Activated CD4-positive, alpha-beta T cell treated with anti-CD3 and anti-CD28 coated beads, Interleukin-2, amount 10 ng/mL, durations not matched to agents 7 days and 5 days (primary cell): ENCODE measurements around the gene JOSD2. TPM values are rescaled to one million over a fixed set of nuclear protein-coding genes. Genes with fewer than 3 reads are reported as not detected.

ENCODE experiments used
- CTCF ChIA-PET: fragments of 350-600 bp; sonication (Branson Sonifier 250); formaldehyde crosslinking; loops from one replicate; lab custom pipeline; 2021; ENCODE audit warnings: antibody characterized with exemption; lab: Charles Lee
- POLR2A ChIA-PET: fragments of 350-600 bp; sonication (Branson Sonifier 250); formaldehyde crosslinking; loops from one replicate; lab custom pipeline; 2021; ENCODE audit warnings: antibody characterized with exemption; lab: Charles Lee
- DNase-seq: peaks from one replicate; pipeline ENCODE4 v3.0.0-alpha.2; 2020
- H3K27ac Mint-ChIP-seq: one replicate; pipeline ENCODE4 v1.8.0; 2021; ENCODE audit warnings: mild to moderate bottlenecking, moderate library complexity, mixed read lengths
- H3K27me3 Mint-ChIP-seq: one replicate; pipeline ENCODE4 v1.8.0; 2021; ENCODE audit warnings: mixed read lengths
- H3K36me3 Mint-ChIP-seq: one replicate; pipeline ENCODE4 v1.8.0; 2021; ENCODE audit warnings: low read depth, mixed read lengths
- H3K4me1 Mint-ChIP-seq: one replicate; pipeline ENCODE4 v1.8.0; 2021; ENCODE audit warnings: mixed read lengths
- H3K4me3 Mint-ChIP-seq: one replicate; pipeline ENCODE4 v1.8.0; 2021; ENCODE audit warnings: mild to moderate bottlenecking, moderate library complexity, mixed read lengths
- H3K9me3 Mint-ChIP-seq: one replicate; pipeline ENCODE4 v1.8.0; 2021; ENCODE audit warnings: mixed read lengths
- total RNA-seq, 2 experiments: library from RNA; stranded (reverse); gene quantifications; one replicate each; pipeline ENCODE4 v1.2.3, GENCODE V29; 2021

The JOSD2 gene
- total RNA-seq, 2 experiments from 2014 or later: 35.7 to 42.0 TPM

DNA sequence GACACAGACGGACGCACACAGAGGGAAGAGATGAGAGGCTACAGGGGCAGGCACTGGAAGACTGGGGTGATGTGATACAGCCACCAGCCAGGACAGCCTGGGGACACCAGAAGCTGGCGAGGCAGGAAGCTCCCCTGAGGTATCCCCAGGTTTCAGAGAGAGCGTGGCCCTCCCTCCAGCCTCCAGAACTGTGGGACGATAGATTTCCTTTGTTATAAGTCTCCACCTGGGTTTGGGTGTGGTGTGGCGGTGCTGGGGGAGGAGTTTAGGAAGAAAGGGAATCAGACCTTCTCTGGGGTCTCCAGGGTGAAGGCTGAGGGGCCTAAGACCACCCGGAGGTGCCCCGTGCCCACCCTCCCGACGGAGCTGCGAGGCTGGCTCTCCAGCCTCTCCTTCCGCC lies 5.5 kb upstream of the JOSD2 start:
- CTCF ChIA-PET: no interaction called here

DNA sequence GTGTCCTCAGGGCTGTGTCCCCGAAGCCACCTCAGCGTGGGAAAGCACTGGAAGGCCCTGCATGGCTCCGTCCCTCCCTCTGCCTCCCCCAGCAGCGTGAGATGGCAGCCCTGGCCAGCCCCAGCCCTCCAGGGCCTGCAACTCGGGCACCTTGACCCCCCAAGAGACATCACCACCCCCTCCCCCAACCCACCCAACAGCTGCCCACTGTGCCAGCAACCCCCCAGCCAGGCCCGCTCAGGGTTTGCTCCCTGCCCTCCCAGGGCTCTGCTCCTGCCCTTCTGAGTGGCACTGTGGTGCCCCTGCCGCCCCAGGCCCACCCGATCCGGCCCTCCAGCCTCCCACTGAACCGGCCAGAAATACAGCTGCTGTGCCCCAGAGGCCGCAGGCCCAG lies 4.2 kb upstream of the JOSD2 start:
- peaks cover 2% of the 10 kb centered on the region for H3K27me3 Mint-ChIP-seq
- CTCF ChIA-PET: no interaction called here
- POLR2A ChIA-PET: no interaction called here
- H3K4me1 Mint-ChIP-seq: peaks cover 13% of the 10 kb centered on the region
- no peak for DNase-seq
- H3K4me3 Mint-ChIP-seq: no peak overlapping the region
- H3K27ac Mint-ChIP-seq: no peak overlapping the region
- no peaks in the 10 kb centered on the region for H3K9me3 Mint-ChIP-seq
- H3K36me3 Mint-ChIP-seq: peaks cover 3% of the 10 kb centered on the region

More for the DNA sequence above, 5.5 kb upstream of the JOSD2 start:
- H3K4me3 Mint-ChIP-seq: no peak overlapping the region
- POLR2A ChIA-PET: no interaction called here
- H3K9me3 Mint-ChIP-seq: no peaks in the 10 kb centered on the region
- no peaks in the 10 kb centered on the region for H3K36me3 Mint-ChIP-seq
- H3K27me3 Mint-ChIP-seq: peaks cover 2% of the 10 kb centered on the region
- H3K27ac Mint-ChIP-seq: no peak overlapping the region
- DNase-seq: no peak
- H3K4me1 Mint-ChIP-seq: peaks cover 4% of the 10 kb centered on the region

DNA sequence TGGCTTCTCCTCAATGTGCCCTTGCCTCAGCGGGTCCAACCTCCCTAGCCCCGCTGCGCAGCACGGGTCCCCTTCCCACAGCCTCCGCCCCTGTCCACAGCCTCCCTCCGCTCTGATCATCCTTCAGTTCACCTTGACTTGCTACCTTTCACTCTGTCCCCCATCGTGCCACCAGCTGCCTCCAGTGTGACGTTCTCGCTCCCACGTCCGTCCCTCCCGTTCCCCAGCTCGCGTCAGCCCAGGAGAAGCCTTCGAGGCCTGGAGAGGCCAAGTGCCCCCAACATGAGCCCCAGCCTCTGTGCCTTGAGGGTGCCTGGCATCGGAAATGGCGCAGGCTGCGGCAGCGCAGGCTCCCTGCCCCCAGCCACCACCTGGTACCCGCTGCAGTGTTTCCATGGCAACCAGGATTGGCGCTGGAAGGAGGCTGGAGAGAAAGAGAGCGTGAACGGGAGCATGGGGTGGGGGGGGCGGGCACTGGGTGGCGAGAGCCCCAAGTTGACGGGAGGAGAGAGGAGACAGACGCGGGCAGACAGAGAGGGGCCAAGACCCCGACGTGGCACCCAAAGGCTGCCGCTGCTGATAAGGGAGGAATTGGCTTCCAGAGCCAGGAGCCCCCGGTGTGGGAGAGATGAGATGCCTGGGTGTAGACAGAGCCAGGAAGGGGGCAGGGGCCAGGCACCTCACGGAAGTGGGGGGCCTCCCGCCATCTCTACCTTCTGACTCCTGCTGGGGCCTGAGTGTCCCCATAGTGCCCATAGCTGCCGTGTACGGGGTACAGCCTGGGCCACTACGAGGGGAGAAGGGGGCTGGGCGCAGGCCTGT lies 3.6 kb upstream of the JOSD2 start:
- ChIA-PET POLR2A (no interaction called here), CTCF (no interaction called here)
- Mint-ChIP-seq H3K4me1 (peaks cover 14% of the 10 kb centered on the region), H3K4me3 (no peak overlapping the region), H3K27me3 (peaks cover 2% of the 10 kb centered on the region), H3K36me3 (peaks cover 3% of the 10 kb centered on the region), H3K9me3 (no peaks in the 10 kb centered on the region), H3K27ac (peak overlapping the region; percentile 62)
- DNase-seq: no peak

DNA sequence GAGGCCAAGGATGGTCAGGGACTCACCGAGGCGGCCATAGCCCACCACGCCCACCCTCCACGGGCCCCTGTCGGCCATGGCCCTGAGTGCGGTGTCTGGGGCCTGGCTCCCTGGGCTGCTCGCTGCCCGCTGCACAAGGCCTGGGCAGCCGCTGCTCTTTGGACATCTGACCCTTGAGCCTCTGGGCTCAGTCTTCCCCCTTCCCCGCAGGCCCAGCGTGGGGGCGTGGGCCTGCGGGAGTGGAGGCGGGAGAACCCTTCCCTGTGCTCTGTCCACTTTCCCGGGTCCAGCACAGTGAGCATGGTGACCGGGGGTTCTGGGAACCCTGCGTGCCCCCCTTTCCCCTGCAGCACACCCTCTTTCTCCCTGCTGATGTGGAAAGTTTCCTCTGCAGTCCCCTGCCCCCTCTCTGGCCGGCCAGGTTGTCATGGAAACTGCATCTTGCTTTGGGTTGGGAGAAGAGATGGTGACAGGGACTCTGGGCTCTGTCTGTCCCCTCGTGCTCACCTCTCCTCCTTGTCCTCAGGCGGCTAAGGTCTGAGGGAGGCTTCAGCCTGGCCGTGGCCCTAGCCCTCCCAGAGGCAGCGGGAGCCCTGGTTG lies 2.9 kb upstream of the JOSD2 start, which contains the start of gene ASPDH:
ASPDH (minus strand) TSS at position 168 of the 600 bp plus-strand sequence; CDS start at position 78, 90 bp downstream.
- CTCF ChIA-PET: interaction anchor here (0.6 kb wide), 1 partner anchor 1083 kb away, joined by 3 read pairs; no protein-coding TSS in a partner anchor
- DNase-seq: no peak
- POLR2A ChIA-PET: no interaction called here
- H3K27ac Mint-ChIP-seq: peak within 1 kb of the TSS; percentile 80
- peaks cover 18% of the 10 kb centered on the region for H3K4me1 Mint-ChIP-seq
- peaks cover 2% of the 10 kb centered on the region for H3K27me3 Mint-ChIP-seq
- H3K4me3 Mint-ChIP-seq: peak within 1 kb of the TSS; percentile 8
- no peaks in the 10 kb centered on the region for H3K9me3 Mint-ChIP-seq
- peaks cover 7% of the 10 kb centered on the region for H3K36me3 Mint-ChIP-seq

DNA sequence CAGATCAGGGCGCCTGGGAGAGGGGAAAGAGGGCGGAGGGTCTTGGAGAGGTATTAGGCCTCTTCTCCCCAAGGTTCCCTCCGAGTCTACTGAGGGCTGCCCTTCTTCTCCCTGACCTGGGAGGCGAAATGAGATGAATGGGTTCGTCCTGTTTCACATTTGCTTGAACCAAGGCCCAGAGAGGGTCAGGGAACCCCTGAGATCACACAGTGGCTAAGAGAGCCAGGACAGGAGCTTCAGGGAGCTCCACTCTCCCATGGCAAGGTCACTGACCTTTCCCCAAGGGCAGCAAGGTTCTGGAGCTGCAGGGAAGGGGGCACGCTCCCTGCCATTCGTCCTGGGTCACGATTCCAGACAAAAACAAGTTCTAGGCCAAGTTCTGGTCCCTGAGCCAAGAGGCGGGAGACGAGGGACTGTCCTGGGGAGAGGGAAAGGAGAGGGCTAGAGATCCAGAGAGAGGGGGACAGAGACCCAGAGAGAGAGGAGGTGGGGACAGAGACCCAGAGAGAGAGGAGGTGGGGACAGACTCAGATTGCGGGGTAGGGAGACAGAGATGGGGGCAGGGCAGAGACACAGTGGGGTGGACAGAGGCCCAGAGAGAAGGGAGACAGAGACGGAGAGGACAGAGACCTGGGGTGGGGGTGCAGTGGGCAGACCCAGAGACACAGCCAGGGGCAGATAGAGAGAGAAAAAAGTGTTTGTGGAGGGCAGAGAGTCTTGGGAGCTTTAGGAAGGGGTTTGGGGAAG lies 2.2 kb upstream of the JOSD2 start:
- peaks cover 10% of the 10 kb centered on the region for H3K36me3 Mint-ChIP-seq
- POLR2A ChIA-PET: no interaction called here

DNA sequence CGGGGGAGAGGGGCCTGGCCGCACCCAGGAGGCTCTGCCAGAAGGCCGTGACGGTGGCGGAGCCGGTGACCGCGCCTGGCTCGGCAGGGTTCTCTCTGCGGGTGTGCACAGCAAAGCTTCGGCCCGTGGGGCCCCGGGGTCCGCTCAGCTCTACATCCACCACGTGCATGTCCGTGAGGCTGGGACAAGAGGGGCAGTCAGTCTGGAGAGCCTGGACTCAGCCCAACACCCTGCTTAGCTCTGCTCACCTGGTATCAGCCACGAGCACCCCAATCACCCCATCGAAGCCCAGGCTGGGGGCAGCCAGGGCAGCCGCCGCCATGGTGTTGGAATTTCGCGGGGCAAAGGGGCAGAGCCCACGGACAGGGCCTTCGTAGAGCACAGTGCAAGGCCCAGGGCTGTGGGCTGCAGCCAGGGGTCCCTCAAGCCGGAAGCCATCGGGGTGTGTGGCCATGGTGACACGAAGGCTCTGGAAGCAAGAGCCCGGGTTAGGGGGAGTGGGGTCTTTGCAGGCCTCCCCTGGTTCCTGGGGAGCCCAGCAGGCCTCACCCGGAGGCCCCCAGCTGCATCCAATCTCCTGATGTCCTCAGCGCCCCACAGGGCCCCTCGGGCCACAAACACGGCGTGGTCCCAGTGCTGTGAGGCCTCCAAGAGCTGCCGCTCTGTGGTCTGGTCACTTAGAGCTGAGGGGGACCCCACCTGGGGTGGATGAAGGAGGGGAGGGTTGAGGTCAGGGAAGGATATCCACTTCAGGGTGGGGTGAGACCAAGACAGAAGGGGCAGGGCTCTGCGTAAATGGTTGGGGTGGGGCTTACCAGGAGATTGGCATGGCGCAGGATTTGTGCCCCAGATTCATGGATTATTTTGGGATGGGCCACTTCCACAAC lies 1.4 kb upstream of the JOSD2 start:
- peak overlapping the region; percentile 98 for H3K4me3 Mint-ChIP-seq
- DNase-seq: no peak
- ChIA-PET CTCF (interaction anchor here (1.1 to 1.3 kb wide), 3 partner anchors 26 to 183 kb away, joined by 3 to 5 read pairs (median 4); partner anchors contain the start of gene KCNC3), POLR2A (no interaction called here)
- H3K9me3 Mint-ChIP-seq: no peaks in the 10 kb centered on the region
- H3K27me3 Mint-ChIP-seq: peaks cover 2% of the 10 kb centered on the region
- no peak overlapping the region for H3K27ac Mint-ChIP-seq
- peaks cover 20% of the 10 kb centered on the region for H3K4me1 Mint-ChIP-seq
- peaks cover 10% of the 10 kb centered on the region for H3K36me3 Mint-ChIP-seq

More for the DNA sequence above, 2.2 kb upstream of the JOSD2 start:
- Mint-ChIP-seq H3K4me1 (peaks cover 20% of the 10 kb centered on the region), H3K27me3 (peaks cover 2% of the 10 kb centered on the region), H3K9me3 (no peaks in the 10 kb centered on the region), H3K4me3 (peak overlapping the region; percentile 8), H3K27ac (peak overlapping the region; percentile 80)
- CTCF ChIA-PET: interaction anchor here (0.6 to 1.1 kb wide), 2 partner anchors 43 to 1082 kb away, joined by 3 read pairs; no protein-coding TSS in a partner anchor
- no peak for DNase-seq

DNA sequence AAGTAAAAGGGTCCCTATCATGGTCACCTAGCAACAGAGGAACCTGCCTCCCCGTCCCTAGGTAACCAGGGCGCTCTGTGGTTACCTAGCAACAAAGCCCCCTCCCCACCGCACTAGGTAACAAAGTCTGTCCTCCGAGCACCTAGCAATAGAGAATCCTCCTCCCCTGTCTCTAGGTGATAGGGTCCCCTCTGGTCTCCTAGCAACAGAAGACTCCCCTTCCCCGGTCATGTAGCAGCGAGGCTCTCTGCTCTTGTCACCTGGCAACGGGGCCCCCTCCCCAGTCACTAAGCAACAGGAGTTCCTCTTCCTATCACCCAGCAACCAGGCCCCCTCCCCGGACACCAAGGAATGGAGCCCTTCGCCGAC lies 307 bp downstream of the JOSD2 start:
- Mint-ChIP-seq H3K4me3 (peak overlapping the region; percentile 98), H3K9me3 (no peaks in the 10 kb centered on the region), H3K4me1 (peaks cover 20% of the 10 kb centered on the region), H3K27ac (peak overlapping the region; percentile 100), H3K36me3 (peaks cover 10% of the 10 kb centered on the region), H3K27me3 (peaks cover 2% of the 10 kb centered on the region)
- no peak for DNase-seq
- CTCF ChIA-PET: interaction anchor here (1.1 to 1.6 kb wide), 4 partner anchors 28 to 153 kb away, joined by 3 to 8 read pairs (median 4); no protein-coding TSS in a partner anchor
- POLR2A ChIA-PET: interaction anchor here (0.8 kb wide), 1 partner anchor 97 kb away, joined by 3 read pairs; no protein-coding TSS in a partner anchor

DNA sequence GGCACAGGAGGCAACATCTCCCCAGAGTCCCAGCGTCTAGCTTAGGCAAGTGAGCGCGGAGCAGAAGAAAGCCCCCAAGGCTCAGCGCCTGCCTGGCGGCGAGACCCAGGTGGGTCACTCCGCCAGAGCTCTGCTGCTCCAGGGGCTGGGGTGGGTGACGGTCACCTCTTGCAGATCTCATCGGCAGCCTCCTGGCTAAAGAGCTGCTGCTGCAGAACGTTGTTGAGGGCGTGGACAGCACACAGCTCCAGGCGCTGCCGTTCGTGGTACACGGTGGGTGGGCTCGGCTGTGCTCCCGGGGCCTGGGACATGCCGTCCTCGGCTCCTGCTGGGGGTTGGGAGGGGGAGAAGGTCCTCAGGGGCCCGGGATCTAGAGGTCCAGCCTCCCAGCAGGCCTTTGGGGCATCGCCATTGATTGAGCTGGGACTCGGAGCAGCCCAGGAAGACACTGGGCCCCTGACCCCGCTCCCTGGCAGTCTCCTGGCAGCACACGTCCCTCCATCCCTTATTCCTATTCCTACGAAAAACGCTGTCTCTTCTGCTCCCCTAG lies 795 bp downstream of the JOSD2 start:
- Mint-ChIP-seq H3K4me1 (peaks cover 20% of the 10 kb centered on the region), H3K27me3 (peaks cover 2% of the 10 kb centered on the region), H3K9me3 (no peaks in the 10 kb centered on the region), H3K27ac (peak overlapping the region; percentile 100), H3K36me3 (peaks cover 10% of the 10 kb centered on the region), H3K4me3 (peak overlapping the region; percentile 98)
- ChIA-PET CTCF (interaction anchor here (0.9 to 1.6 kb wide), 3 partner anchors 36 to 153 kb away, joined by 3 to 8 read pairs (median 4); no protein-coding TSS in a partner anchor), POLR2A (no interaction called here)
- DNase-seq: no peak

DNA sequence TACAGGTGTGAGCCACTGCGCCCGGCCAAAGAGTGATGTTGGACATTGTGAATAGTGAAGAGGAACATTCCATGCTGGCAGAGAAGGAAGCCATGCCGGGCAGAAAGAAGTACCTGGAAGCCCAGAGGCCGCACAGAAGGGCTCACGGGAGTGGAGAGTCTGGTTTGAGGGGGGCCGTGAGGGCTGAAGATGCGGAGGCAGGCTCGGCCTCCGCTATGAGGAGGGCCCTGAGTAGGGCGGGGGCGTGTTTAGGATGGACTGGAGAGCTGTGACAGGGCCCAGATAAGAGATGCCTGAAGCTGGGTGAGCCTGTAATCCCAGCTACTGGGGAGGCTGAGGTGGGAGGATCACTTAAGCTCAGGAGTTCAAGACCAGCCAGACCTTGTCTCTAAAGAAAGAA lies 1.6 kb downstream of the JOSD2 start:
- Mint-ChIP-seq H3K27me3 (peaks cover 1% of the 10 kb centered on the region), H3K4me1 (peaks cover 20% of the 10 kb centered on the region), H3K27ac (peak overlapping the region; percentile 55), H3K9me3 (no peaks in the 10 kb centered on the region), H3K4me3 (peak overlapping the region; percentile 51), H3K36me3 (peaks cover 10% of the 10 kb centered on the region)
- DNase-seq: no peak
- ChIA-PET CTCF (interaction anchor here (0.6 to 1.1 kb wide), 3 partner anchors 35 to 257 kb away, joined by 3 to 4 read pairs (median 3); no protein-coding TSS in a partner anchor), POLR2A (no interaction called here)

DNA sequence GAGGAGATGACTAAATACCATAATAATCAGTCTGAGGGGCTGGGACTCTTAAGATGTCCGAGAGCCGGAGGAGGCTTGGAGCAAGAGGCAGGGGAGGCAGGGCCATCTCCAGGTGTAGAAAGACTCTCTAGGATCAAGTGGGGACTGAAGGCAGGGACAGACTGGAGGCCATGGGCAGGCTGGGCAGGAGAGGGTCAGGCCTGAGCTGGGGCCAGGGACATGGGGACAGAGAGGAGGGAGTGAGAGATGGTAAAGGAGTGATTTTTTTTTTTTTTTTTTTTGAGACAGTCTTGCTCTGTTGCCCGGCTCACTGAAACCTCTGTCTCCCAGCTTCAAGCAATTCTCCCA lies 2.2 kb downstream of the JOSD2 start:
- Mint-ChIP-seq H3K4me3 (peak overlapping the region; percentile 1), H3K9me3 (no peaks in the 10 kb centered on the region), H3K4me1 (peaks cover 20% of the 10 kb centered on the region), H3K36me3 (peaks cover 10% of the 10 kb centered on the region), H3K27ac (peak overlapping the region; percentile 55), H3K27me3 (no peaks in the 10 kb centered on the region)
- ChIA-PET POLR2A (no interaction called here), CTCF (interaction anchor here (0.6 to 0.9 kb wide), 2 partner anchors 34 to 256 kb away, joined by 3 read pairs; no protein-coding TSS in a partner anchor)
- DNase-seq: no peak

DNA sequence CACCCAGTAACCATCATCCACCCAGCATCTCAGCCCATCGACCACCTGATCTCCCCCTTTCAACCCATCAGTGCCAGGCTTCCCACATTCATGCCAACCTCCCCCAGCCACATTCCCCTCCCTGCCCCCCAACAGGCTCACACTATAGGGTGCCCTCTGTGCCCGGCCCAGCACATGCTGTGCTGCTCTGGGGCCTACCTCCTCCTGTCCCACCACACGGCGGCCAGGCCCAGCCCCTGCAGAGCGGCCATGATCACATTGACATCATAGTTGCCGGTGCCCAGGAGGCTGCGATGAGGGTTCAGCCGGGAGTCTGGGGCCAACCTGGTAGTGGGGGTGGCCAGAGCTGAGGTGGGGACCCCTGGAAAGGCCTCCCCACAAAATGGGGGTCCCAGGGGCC lies 3.6 kb downstream of the JOSD2 start:
- Mint-ChIP-seq H3K27me3 (no peaks in the 10 kb centered on the region), H3K36me3 (peaks cover 10% of the 10 kb centered on the region), H3K4me3 (no peak overlapping the region), H3K27ac (peak overlapping the region; percentile 54), H3K9me3 (no peaks in the 10 kb centered on the region), H3K4me1 (peaks cover 20% of the 10 kb centered on the region)
- CTCF ChIA-PET: no interaction called here
- POLR2A ChIA-PET: no interaction called here
- no peak for DNase-seq
